ENCODE measurements around the gene PRKAR2A.
"Not testable (repeated sequence)": the region's sequence is repeated elsewhere in the genome, so short reads cannot be mapped to it uniquely, and the experiment has no call there.

PRKAR2A gene

GRCh38 chr3:48750856-48751255 is 96.8 kb downstream of the PRKAR2A start:
- Histone ChIP-seq H3K4me3 (ENCODE audit: insufficient read depth, low read depth, low read length) (no peak overlapping the region), H3K9me3 (ENCODE audit: control insufficient read depth, low read length) (no peaks in the 10 kb centered on the region), H3K4me1 (ENCODE audit: control insufficient read depth, insufficient read depth, low read length) (no peaks in the 10 kb centered on the region), H3K27me3 (ENCODE audit: control insufficient read depth, insufficient read depth, low read length, poor library complexity, severe bottlenecking) (no peaks in the 10 kb centered on the region), H3K27ac (ENCODE audit: insufficient read depth, low read depth, low read length, poor library complexity, severe bottlenecking) (no peak overlapping the region), H3K36me3 (ENCODE audit: control insufficient read depth, insufficient read depth, low read length) (no peaks in the 10 kb centered on the region)
- 86 to 95% methylated on average over 1 of the region's 1 CpG for WGBS, 2 experiments

GRCh38 chr3:48748754-48749153 is 98.9 kb downstream of the PRKAR2A start:
- no peaks in the 10 kb centered on the region for H3K4me1 ChIP-seq (ENCODE audit: control insufficient read depth, insufficient read depth, low read length)
- no peaks in the 10 kb centered on the region for H3K27me3 ChIP-seq (ENCODE audit: control insufficient read depth, insufficient read depth, low read length, poor library complexity, severe bottlenecking)
- no peaks in the 10 kb centered on the region for H3K36me3 ChIP-seq (ENCODE audit: control insufficient read depth, insufficient read depth, low read length)
- WGBS, 2 experiments, result 99 to 100% methylated on average over 2 to 3 of the region's 3 CpGs
- no peaks in the 10 kb centered on the region for H3K9me3 ChIP-seq (ENCODE audit: control insufficient read depth, low read length)
- H3K4me3 ChIP-seq (ENCODE audit: insufficient read depth, low read depth, low read length), result no peak overlapping the region
- no peak overlapping the region for H3K27ac ChIP-seq (ENCODE audit: insufficient read depth, low read depth, low read length, poor library complexity, severe bottlenecking)

- H3K9me3 ChIP-seq (ENCODE audit: control insufficient read depth, low read length), result no peaks in the 10 kb centered on the region
- peak overlapping the region; percentile 48 for H3K27ac ChIP-seq (ENCODE audit: insufficient read depth, low read depth, low read length, poor library complexity, severe bottlenecking)
- no peaks in the 10 kb centered on the region for H3K27me3 ChIP-seq (ENCODE audit: control insufficient read depth, insufficient read depth, low read length, poor library complexity, severe bottlenecking)
- no peaks in the 10 kb centered on the region for H3K4me1 ChIP-seq (ENCODE audit: control insufficient read depth, insufficient read depth, low read length)
- 86 to 87% methylated on average over 4 of the region's 4 CpGs for WGBS, 2 experiments
- H3K4me3 ChIP-seq (ENCODE audit: insufficient read depth, low read depth, low read length), result no peak overlapping the region
- no peaks in the 10 kb centered on the region for H3K36me3 ChIP-seq (ENCODE audit: control insufficient read depth, insufficient read depth, low read length)
Observed at GRCh38 chr3:48747706-48748105, 100.0 kb downstream of the PRKAR2A start.

GRCh38 chr3:48747015-48747615 is 100.6 kb downstream of the PRKAR2A start:
- H3K27ac ChIP-seq (ENCODE audit: insufficient read depth, low read depth, low read length, poor library complexity, severe bottlenecking), result peak overlapping the region; percentile 48
- WGBS, 2 experiments, result 86 to 88% methylated on average over 4 of the region's 4 CpGs

GRCh38 chr3:48743773-48744172 is 103.9 kb downstream of the PRKAR2A start:
- Histone ChIP-seq H3K27me3 (ENCODE audit: control insufficient read depth, insufficient read depth, low read length, poor library complexity, severe bottlenecking) (no peaks in the 10 kb centered on the region), H3K9me3 (ENCODE audit: control insufficient read depth, low read length) (no peaks in the 10 kb centered on the region), H3K27ac (ENCODE audit: insufficient read depth, low read depth, low read length, poor library complexity, severe bottlenecking) (no peak overlapping the region), H3K36me3 (ENCODE audit: control insufficient read depth, insufficient read depth, low read length) (no peaks in the 10 kb centered on the region), H3K4me3 (ENCODE audit: insufficient read depth, low read depth, low read length) (no peak overlapping the region), H3K4me1 (ENCODE audit: control insufficient read depth, insufficient read depth, low read length) (no peaks in the 10 kb centered on the region)
- 90 to 97% methylated on average over 7 of the region's 7 CpGs for WGBS, 2 experiments

More at GRCh38 chr3:48747015-48747615, 100.6 kb downstream of the PRKAR2A start:
- Histone ChIP-seq H3K36me3 (ENCODE audit: control insufficient read depth, insufficient read depth, low read length) (no peaks in the 10 kb centered on the region), H3K4me1 (ENCODE audit: control insufficient read depth, insufficient read depth, low read length) (no peaks in the 10 kb centered on the region), H3K4me3 (ENCODE audit: insufficient read depth, low read depth, low read length) (no peak overlapping the region), H3K27me3 (ENCODE audit: control insufficient read depth, insufficient read depth, low read length, poor library complexity, severe bottlenecking) (no peaks in the 10 kb centered on the region), H3K9me3 (ENCODE audit: control insufficient read depth, low read length) (no peaks in the 10 kb centered on the region)

- not testable (repeated sequence) for H3K4me3 ChIP-seq (ENCODE audit: insufficient read depth, low read depth, low read length); H3K36me3 ChIP-seq (ENCODE audit: control insufficient read depth, insufficient read depth, low read length); H3K9me3 ChIP-seq (ENCODE audit: control insufficient read depth, low read length); H3K27ac ChIP-seq (ENCODE audit: insufficient read depth, low read depth, low read length, poor library complexity, severe bottlenecking); H3K27me3 ChIP-seq (ENCODE audit: control insufficient read depth, insufficient read depth, low read length, poor library complexity, severe bottlenecking); H3K4me1 ChIP-seq (ENCODE audit: control insufficient read depth, insufficient read depth, low read length)
- 94 to 95% methylated on average over 10 of the region's 10 CpGs for WGBS, 2 experiments
Observed at GRCh38 chr3:48741226-48741625, 106.4 kb downstream of the PRKAR2A start.

- Histone ChIP-seq H3K4me1 (ENCODE audit: control insufficient read depth, insufficient read depth, low read length) (no peaks in the 10 kb centered on the region), H3K27me3 (ENCODE audit: control insufficient read depth, insufficient read depth, low read length, poor library complexity, severe bottlenecking) (no peaks in the 10 kb centered on the region), H3K4me3 (ENCODE audit: insufficient read depth, low read depth, low read length) (no peak overlapping the region), H3K9me3 (ENCODE audit: control insufficient read depth, low read length) (no peaks in the 10 kb centered on the region), H3K36me3 (ENCODE audit: control insufficient read depth, insufficient read depth, low read length) (no peaks in the 10 kb centered on the region), H3K27ac (ENCODE audit: insufficient read depth, low read depth, low read length, poor library complexity, severe bottlenecking) (no peak overlapping the region)
- 31 to 35% methylated on average over 15 of the region's 15 CpGs for WGBS, 2 experiments
Observed at GRCh38 chr3:48739955-48740823, 107.5 kb downstream of the PRKAR2A start.

GRCh38 chr3:48739617-48739954 is 108.1 kb downstream of the PRKAR2A start:
- Histone ChIP-seq H3K4me1 (ENCODE audit: control insufficient read depth, insufficient read depth, low read length) (no peaks in the 10 kb centered on the region), H3K4me3 (ENCODE audit: insufficient read depth, low read depth, low read length) (no peak overlapping the region), H3K27ac (ENCODE audit: insufficient read depth, low read depth, low read length, poor library complexity, severe bottlenecking) (no peak overlapping the region), H3K36me3 (ENCODE audit: control insufficient read depth, insufficient read depth, low read length) (no peaks in the 10 kb centered on the region), H3K9me3 (ENCODE audit: control insufficient read depth, low read length) (no peaks in the 10 kb centered on the region), H3K27me3 (ENCODE audit: control insufficient read depth, insufficient read depth, low read length, poor library complexity, severe bottlenecking) (no peaks in the 10 kb centered on the region)
- WGBS, 2 experiments, result 85 to 87% methylated on average over 6 of the region's 6 CpGs

- H3K9me3 ChIP-seq (ENCODE audit: control insufficient read depth, low read length), result no peaks in the 10 kb centered on the region
- H3K27ac ChIP-seq (ENCODE audit: insufficient read depth, low read depth, low read length, poor library complexity, severe bottlenecking), result no peak overlapping the region
- no peaks in the 10 kb centered on the region for H3K27me3 ChIP-seq (ENCODE audit: control insufficient read depth, insufficient read depth, low read length, poor library complexity, severe bottlenecking)
- 91% methylated on average over 9 of the region's 9 CpGs for WGBS, 2 experiments
- no peaks in the 10 kb centered on the region for H3K4me1 ChIP-seq (ENCODE audit: control insufficient read depth, insufficient read depth, low read length)
- H3K4me3 ChIP-seq (ENCODE audit: insufficient read depth, low read depth, low read length), result no peak overlapping the region
- no peaks in the 10 kb centered on the region for H3K36me3 ChIP-seq (ENCODE audit: control insufficient read depth, insufficient read depth, low read length)
Observed at GRCh38 chr3:48738926-48739616, 108.6 kb downstream of the PRKAR2A start.

- H3K27ac ChIP-seq (ENCODE audit: insufficient read depth, low read depth, low read length, poor library complexity, severe bottlenecking), result no peak overlapping the region
- H3K4me1 ChIP-seq (ENCODE audit: control insufficient read depth, insufficient read depth, low read length), result no peaks in the 10 kb centered on the region
- no peak overlapping the region for H3K4me3 ChIP-seq (ENCODE audit: insufficient read depth, low read depth, low read length)
- 96% methylated on average over 3 of the region's 3 CpGs for WGBS, 2 experiments
- no peaks in the 10 kb centered on the region for H3K27me3 ChIP-seq (ENCODE audit: control insufficient read depth, insufficient read depth, low read length, poor library complexity, severe bottlenecking)
- H3K36me3 ChIP-seq (ENCODE audit: control insufficient read depth, insufficient read depth, low read length), result no peaks in the 10 kb centered on the region
- H3K9me3 ChIP-seq (ENCODE audit: control insufficient read depth, low read length), result no peaks in the 10 kb centered on the region
Observed at GRCh38 chr3:48738144-48738536, 109.5 kb downstream of the PRKAR2A start.
